Measurements from ENCODE around the gene DHRSX.
"Not testable (repeated sequence)": the region's sequence is repeated elsewhere in the genome, so short reads cannot be mapped to it uniquely, and the experiment has no call there.

DHRSX gene

DNA sequence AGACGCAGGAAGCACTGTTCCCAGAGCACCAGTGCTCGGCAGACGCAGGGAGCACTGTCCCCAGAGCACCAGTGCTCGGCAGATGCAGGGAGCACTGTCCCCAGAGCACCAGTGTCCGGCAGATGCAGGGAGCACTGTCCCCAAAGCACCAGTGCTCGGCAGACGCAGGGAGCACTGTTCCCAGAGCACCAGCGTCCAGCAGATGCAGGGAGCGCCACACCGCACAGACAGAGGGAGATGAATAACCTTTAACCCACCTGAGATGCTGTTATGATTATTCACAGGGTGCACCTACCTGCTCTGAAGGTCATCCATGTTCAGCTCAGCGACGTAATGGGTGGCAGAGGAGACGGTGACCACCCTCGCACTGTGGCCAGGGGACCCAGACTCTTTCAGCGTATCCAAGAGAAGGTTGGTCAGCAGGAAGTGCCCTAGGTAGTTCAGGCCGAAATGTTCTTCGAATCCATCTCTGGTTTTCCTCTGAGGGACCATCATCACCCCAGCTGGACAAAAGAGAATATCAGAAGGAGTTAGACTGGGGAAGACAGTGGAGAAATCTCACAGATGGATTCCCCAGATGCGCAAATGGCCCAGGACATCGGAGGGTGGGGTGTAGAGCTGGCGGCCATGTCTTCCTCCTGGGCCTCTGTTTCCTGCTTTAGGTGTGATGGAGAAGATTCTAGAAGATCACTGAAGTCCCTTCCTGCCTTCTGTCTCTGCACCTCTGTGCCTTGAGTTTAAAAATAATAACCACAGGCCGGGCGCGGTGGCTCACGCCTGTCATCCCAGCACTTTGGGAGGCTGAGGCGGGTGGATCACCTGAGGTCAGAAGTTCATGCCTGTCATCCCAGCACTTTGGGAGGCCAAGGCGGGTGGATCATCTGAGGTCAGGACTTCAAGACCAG is 234.1 kb downstream of the DHRSX start:
- Histone ChIP-seq H3K9me3 (ENCODE audit: control insufficient read depth, insufficient read depth, low read length) (no peaks in the 10 kb centered on the region), H3K4me1 (ENCODE audit: control insufficient read depth, insufficient read depth, low read length) (peaks cover 6% of the 10 kb centered on the region), H3K36me3 (ENCODE audit: control insufficient read depth, insufficient read depth, low read length) (peaks cover 10% of the 10 kb centered on the region; the same call in 1 of the 2 replicates), H3K27me3 (ENCODE audit: control insufficient read depth, insufficient read depth, low read length) (no peaks in the 10 kb centered on the region), H3K4me3 (ENCODE audit: low read length) (no peak overlapping the region), H3K27ac (ENCODE audit: low read length) (no peak overlapping the region)
- no CpG with 5 or more reads among the region's 26 CpGs for WGBS (ENCODE audit: insufficient coverage, insufficient read length)
- no peak for DNase-seq (ENCODE audit: low read depth, low spot score)

DNA sequence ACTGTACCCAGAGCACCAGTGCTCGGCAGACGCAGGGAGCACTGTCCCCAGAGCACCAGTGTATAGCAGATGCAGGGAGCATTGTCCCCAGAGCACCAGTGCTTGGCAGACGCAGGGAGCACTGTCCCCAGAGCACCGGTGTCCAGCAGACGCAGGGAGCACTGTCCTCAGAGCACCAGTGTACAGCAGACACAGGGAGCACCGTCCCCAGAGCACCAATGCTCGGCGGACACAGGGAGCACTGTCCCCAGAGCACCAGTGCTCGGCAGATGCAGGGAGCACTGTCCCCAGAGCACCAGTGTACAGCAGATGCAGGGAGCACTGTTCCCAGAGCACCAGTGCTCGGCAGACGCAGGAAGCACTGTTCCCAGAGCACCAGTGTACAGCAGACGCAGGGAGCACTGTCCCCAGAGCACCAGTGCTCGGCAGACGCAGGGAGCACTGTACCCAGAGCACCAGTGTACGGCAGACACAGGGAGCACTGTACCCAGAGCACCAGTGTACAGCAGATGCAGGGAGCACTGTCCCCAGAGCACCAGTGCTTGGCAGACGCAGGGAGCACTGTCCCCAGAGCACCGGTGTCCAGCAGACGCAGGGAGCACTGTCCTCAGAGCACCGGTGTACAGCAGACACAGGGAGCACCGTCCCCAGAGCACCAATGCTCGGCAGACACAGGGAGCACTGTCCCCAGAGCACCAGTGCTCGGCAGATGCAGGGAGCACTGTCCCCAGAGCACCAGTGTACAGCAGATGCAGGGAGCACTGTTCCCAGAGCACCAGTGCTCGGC is 234.9 kb downstream of the DHRSX start:
- WGBS (ENCODE audit: insufficient coverage, insufficient read length): no CpG with 5 or more reads among the region's 23 CpGs
- not testable (repeated sequence) for H3K36me3 ChIP-seq (ENCODE audit: control insufficient read depth, insufficient read depth, low read length); DNase-seq (ENCODE audit: low read depth, low spot score); H3K27ac ChIP-seq (ENCODE audit: low read length); H3K4me1 ChIP-seq (ENCODE audit: control insufficient read depth, insufficient read depth, low read length); H3K27me3 ChIP-seq (ENCODE audit: control insufficient read depth, insufficient read depth, low read length); H3K9me3 ChIP-seq (ENCODE audit: control insufficient read depth, insufficient read depth, low read length); H3K4me3 ChIP-seq (ENCODE audit: low read length)

DNA sequence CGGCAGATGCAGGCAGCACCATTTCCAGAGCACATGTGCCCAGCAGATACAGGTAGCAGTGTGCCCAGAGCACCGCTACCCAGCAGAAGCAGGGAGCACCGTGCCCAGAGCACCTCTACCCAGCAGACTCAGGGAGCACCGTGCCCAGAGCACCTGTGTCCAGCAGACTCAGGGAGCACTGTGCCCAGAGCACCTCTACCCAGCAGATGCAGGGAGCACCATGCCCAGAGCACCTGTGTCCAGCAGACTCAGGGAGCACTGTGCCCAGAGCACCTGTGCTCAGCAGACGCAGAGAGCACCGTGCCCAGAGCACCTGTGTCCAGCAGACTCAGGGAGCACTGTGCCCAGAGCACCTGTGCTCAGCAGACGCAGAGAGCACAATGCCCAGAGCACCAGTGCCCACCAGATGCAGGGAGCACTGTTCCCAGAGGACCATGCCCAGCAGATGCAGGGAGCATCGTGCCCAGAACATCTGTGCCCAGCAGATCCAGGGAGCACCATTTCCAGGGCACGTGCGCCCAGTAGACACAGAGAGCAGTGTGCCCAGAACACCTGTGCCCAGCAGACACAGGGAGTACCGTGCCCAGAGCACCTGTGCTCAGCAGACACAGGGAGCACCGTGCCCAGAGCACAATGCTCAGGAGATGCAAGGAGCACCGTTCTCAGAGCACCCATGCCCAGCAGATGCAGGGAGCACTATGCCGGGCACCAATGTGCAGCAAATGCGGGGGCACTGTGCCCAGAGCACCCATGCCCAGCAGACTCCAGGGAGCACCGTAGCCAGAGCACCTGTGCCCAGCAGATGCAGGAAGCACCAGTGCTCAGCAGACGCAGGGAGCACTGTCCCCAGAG is 236.4 kb downstream of the DHRSX start:
- Histone ChIP-seq H3K9me3 (ENCODE audit: control insufficient read depth, insufficient read depth, low read length) (no peaks in the 10 kb centered on the region), H3K4me1 (ENCODE audit: control insufficient read depth, insufficient read depth, low read length) (peaks cover 6% of the 10 kb centered on the region), H3K27ac (ENCODE audit: low read length) (no peak overlapping the region), H3K27me3 (ENCODE audit: control insufficient read depth, insufficient read depth, low read length) (no peaks in the 10 kb centered on the region), H3K36me3 (ENCODE audit: control insufficient read depth, insufficient read depth, low read length) (peaks cover 10% of the 10 kb centered on the region; the same call in 1 of the 2 replicates), H3K4me3 (ENCODE audit: low read length) (no peak overlapping the region)
- no peak for DNase-seq (ENCODE audit: low read depth, low spot score)
- WGBS (ENCODE audit: insufficient coverage, insufficient read length): no CpG with 5 or more reads among the region's 17 CpGs

DNA sequence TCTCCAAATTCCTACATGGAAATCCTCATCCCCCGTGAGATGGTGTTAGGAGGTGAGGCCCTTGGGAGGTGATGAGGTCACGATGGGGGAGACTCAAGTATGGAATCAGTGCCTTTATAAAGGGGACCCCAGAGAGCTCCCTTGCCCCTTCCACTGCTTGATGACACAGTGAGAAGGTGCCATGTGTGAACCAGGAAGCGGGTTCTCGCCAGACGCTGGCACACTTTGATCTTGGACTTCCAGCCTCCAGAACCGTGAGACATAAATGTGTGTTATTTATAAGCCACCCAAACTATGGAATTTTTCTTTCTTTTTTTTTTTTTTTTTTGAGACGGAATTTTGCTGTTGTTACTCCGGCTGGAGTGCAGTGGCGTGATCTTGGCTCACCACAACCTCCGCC is 237.6 kb downstream of the DHRSX start:
- peaks cover 10% of the 10 kb centered on the region; the same call in 1 of the 2 replicates for H3K36me3 ChIP-seq (ENCODE audit: control insufficient read depth, insufficient read depth, low read length)
- no peaks in the 10 kb centered on the region for H3K9me3 ChIP-seq (ENCODE audit: control insufficient read depth, insufficient read depth, low read length)
- no peak overlapping the region for H3K4me3 ChIP-seq (ENCODE audit: low read length)
- no peak overlapping the region for H3K27ac ChIP-seq (ENCODE audit: low read length)
- no peaks in the 10 kb centered on the region for H3K27me3 ChIP-seq (ENCODE audit: control insufficient read depth, insufficient read depth, low read length)
- H3K4me1 ChIP-seq (ENCODE audit: control insufficient read depth, insufficient read depth, low read length): peaks cover 6% of the 10 kb centered on the region
- DNase-seq (ENCODE audit: low read depth, low spot score): no peak
- no CpG with 5 or more reads among the region's 10 CpGs for WGBS (ENCODE audit: insufficient coverage, insufficient read length)

DNA sequence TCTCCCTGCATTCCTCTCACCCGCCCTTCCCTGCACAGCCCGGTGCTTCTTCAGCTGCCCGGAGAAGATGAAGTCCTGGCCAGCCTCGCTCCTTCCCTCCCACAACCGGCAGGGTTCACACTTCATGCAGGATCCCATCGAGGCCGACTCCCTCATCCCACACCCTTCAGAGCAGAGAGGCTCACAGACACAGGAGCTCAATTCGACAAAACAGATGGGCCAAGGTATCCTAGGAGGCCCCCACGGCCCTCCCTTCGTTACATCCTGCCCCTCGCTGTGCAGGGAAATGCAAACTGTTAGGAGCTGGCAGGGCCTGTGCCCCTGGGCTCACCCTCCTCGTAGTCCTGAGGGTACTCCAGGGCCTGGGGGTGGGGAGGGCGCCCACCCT is 238.1 kb downstream of the DHRSX start:
- Histone ChIP-seq H3K4me1 (ENCODE audit: control insufficient read depth, insufficient read depth, low read length) (peaks cover 6% of the 10 kb centered on the region), H3K36me3 (ENCODE audit: control insufficient read depth, insufficient read depth, low read length) (peaks cover 10% of the 10 kb centered on the region; the same call in 1 of the 2 replicates), H3K27me3 (ENCODE audit: control insufficient read depth, insufficient read depth, low read length) (no peaks in the 10 kb centered on the region), H3K27ac (ENCODE audit: low read length) (no peak overlapping the region), H3K4me3 (ENCODE audit: low read length) (no peak overlapping the region), H3K9me3 (ENCODE audit: control insufficient read depth, insufficient read depth, low read length) (no peaks in the 10 kb centered on the region)
- no CpG with 5 or more reads among the region's 13 CpGs for WGBS (ENCODE audit: insufficient coverage, insufficient read length)
- DNase-seq (ENCODE audit: low read depth, low spot score): no peak

DNA sequence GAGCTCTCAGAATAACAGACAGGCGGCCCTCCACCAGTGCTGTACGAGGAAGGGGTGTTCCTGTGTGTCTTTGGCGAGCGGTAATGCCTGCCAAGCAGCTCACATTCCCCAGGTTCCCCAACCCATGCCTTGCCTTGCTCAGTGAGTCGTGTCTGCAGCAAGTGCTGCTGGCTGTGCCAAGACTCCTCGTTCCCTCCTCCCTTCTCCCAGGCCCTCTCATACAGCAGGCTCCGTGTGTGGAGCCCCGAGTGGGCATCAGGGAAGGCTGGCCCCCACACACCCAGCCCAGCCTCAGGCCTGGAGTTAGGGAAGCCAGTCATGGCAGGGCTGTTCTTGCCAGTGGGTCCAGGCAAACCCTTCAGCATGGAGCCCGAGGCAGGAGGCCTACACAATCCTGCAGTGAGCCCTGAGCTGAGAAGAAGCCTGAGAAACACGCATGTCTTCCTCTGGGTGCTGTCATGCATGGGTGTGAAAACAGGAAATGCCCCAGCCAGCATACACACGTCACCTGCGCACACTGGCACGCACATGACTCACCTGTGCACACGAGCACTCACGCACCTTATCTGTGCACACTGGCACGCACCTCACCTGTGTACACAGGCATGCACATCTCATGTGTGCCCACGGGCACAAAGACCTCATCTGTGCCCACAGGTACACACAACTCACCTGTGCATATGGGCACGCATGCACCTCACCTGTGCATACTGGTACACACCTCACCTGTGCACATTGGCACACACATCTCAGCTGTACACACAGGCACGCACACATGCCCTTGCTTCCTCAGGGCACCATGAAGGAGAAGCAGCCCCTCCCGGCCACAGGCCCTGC is 238.7 kb downstream of the DHRSX start:
- DNase-seq (ENCODE audit: low read depth, low spot score): no peak
- H3K36me3 ChIP-seq (ENCODE audit: control insufficient read depth, insufficient read depth, low read length): peaks cover 10% of the 10 kb centered on the region; the same call in 1 of the 2 replicates
- H3K4me3 ChIP-seq (ENCODE audit: low read length): no peak overlapping the region
- no CpG with 5 or more reads among the region's 20 CpGs for WGBS (ENCODE audit: insufficient coverage, insufficient read length)
- H3K4me1 ChIP-seq (ENCODE audit: control insufficient read depth, insufficient read depth, low read length): peaks cover 6% of the 10 kb centered on the region
- no peaks in the 10 kb centered on the region for H3K9me3 ChIP-seq (ENCODE audit: control insufficient read depth, insufficient read depth, low read length)
- H3K27ac ChIP-seq (ENCODE audit: low read length): no peak overlapping the region
- no peaks in the 10 kb centered on the region for H3K27me3 ChIP-seq (ENCODE audit: control insufficient read depth, insufficient read depth, low read length)

DNA sequence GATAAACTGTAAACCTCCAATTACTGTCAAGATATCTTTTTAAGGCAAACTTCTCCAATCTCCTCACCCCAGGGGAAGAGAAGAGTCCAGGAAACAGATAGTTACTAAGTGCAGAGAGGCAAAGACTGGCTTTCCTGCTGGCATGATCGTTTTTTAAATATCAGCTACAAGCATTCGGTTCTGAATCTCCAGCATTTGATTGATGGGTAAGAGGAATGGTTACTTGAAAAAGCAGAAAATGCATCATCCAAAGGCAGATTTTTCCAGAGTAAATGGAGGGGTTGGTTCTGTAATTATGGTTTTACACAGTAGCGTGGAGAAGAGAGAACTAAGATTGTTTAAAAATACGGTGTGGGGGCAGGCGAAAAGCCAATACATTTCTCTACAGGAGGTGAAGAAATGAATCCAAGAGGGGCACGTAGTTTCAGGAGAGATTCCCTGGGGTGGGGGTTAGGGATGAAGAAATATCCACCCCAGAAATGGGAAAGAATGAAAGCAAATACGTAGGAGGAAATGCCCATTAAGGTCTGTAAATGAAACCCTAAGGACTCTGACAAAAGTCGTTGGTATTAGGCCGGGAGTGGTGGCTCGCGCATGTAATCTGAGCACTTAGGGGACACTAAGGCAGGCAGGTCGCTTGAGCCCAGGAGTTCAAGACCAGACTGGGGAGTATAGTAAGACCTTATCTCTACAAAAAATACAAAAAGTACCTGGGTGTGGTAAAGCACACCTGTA is 248.3 kb downstream of the DHRSX start:
- Histone ChIP-seq H3K4me3 (ENCODE audit: low read length) (no peak overlapping the region), H3K36me3 (ENCODE audit: control insufficient read depth, insufficient read depth, low read length) (peaks cover 3% of the 10 kb centered on the region; the same call in 1 of the 2 replicates), H3K27me3 (ENCODE audit: control insufficient read depth, insufficient read depth, low read length) (no peaks in the 10 kb centered on the region), H3K4me1 (ENCODE audit: control insufficient read depth, insufficient read depth, low read length) (0 out of 2 replicates have a peak, but pooled peaks cover 3% of the 10 kb centered on the region), H3K27ac (ENCODE audit: low read length) (no peak overlapping the region), H3K9me3 (ENCODE audit: control insufficient read depth, insufficient read depth, low read length) (no peaks in the 10 kb centered on the region)
- DNase-seq (ENCODE audit: low read depth, low spot score): no peak
- WGBS (ENCODE audit: insufficient coverage, insufficient read length): 100% methylated on average over 2 of the region's 12 CpGs

DNA sequence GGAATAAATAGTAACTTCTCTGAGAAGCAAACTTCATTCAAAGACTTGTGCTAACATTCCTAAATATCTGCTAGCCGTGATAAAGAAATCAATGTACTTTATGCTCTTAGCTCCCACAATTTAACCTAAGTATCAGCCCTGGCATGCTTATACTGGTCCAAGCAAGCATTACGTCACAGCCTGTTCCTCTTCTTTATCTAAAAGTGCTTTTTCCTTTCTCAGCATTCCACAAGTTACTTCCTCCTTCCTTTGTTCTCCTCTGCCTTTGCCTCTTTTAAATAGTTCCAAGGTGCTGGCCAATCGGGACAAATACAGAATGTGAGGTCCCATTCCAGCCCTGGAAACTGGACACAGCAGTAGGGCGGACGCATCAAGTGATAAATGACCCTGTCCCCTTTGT is 249.6 kb downstream of the DHRSX start:
- Histone ChIP-seq H3K27me3 (ENCODE audit: control insufficient read depth, insufficient read depth, low read length) (no peaks in the 10 kb centered on the region), H3K36me3 (ENCODE audit: control insufficient read depth, insufficient read depth, low read length) (peaks cover 3% of the 10 kb centered on the region; the same call in 1 of the 2 replicates), H3K9me3 (ENCODE audit: control insufficient read depth, insufficient read depth, low read length) (no peaks in the 10 kb centered on the region), H3K4me3 (ENCODE audit: low read length) (no peak overlapping the region), H3K27ac (ENCODE audit: low read length) (no peak overlapping the region), H3K4me1 (ENCODE audit: control insufficient read depth, insufficient read depth, low read length) (0 out of 2 replicates have a peak, but pooled peaks cover 3% of the 10 kb centered on the region)
- DNase-seq (ENCODE audit: low read depth, low spot score): no peak
- WGBS (ENCODE audit: insufficient coverage, insufficient read length): no CpG with 5 or more reads among the region's 5 CpGs

DNA sequence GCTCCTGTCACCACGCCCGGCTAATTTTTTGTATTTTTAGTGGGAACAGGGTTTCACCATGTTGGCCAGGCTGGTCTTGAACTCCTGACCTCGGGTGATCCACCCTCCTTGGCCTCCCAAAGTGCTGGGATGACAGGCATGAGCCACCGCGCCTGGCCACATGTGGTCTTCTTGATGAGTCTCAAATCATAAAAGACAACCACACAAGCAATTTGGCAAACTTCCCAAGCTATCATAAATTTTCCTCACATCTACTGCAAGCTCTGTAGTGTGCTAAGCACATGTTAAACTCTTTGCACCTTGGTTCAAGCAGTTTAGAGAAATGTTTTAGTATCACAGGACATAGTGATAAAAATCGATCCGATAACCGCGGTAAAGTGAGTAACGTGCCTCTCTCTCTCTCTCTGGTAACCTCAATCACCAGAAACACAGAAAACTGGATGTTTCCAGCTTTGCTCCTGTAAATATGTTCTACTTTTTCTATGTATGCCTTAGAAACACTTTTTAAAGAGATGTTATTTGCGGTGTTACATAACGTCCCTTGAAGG is 256.8 kb downstream of the DHRSX start:
- 0 out of 2 replicates have a peak, but pooled peaks cover 3% of the 10 kb centered on the region for H3K36me3 ChIP-seq (ENCODE audit: control insufficient read depth, insufficient read depth, low read length)
- H3K9me3 ChIP-seq (ENCODE audit: control insufficient read depth, insufficient read depth, low read length): no peaks in the 10 kb centered on the region
- no peak for DNase-seq (ENCODE audit: low read depth, low spot score)
- WGBS (ENCODE audit: insufficient coverage, insufficient read length): no CpG with 5 or more reads among the region's 12 CpGs
- no peak overlapping the region for H3K27ac ChIP-seq (ENCODE audit: low read length)
- 0 out of 2 replicates have a peak, but pooled peaks cover 3% of the 10 kb centered on the region for H3K4me1 ChIP-seq (ENCODE audit: control insufficient read depth, insufficient read depth, low read length)
- H3K27me3 ChIP-seq (ENCODE audit: control insufficient read depth, insufficient read depth, low read length): no peaks in the 10 kb centered on the region
- H3K4me3 ChIP-seq (ENCODE audit: low read length): no peak overlapping the region

All from iPS DF 6.9 (cell line).